ENCODE measurements around the gene CCDC106.

Gene CCDC106

DNA sequence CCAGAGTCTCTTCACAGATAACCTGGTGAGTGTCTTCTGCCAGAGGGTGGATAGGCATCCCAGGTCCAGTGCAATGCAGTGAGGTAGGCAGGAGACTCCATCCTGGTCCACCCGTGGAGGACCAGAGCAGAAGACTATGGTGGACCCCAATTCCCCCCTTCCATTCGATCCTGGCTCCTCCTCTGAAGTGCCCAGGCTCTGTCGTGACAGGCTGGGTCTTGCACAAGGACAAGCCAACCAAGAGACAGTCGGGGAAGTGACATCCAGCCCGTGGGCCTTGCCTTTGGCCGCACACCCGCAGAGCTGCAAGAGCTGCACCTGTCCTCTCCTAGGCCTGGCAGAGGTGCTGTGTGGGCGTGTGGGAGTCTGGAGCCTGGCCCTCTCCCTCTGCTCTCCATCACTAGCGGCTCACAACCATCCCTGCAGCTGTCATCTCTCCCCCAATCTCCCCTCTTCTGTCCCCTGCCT, 26.8 kb upstream of the CCDC106 start:
- H3K4me1 Mint-ChIP-seq, result peaks cover 47% of the 10 kb centered on the region
- H3K36me3 Mint-ChIP-seq (ENCODE audit: low read depth), result peaks cover 18% of the 10 kb centered on the region
- H3K4me3 Mint-ChIP-seq, result no peak overlapping the region
- H3K27me3 Mint-ChIP-seq, result no peaks in the 10 kb centered on the region
- ATAC-seq (no peak), DNase-seq (no peak)
- H3K27ac Mint-ChIP-seq, result peak overlapping the region; percentile 80
- no peaks in the 10 kb centered on the region for H3K9me3 Mint-ChIP-seq

DNA sequence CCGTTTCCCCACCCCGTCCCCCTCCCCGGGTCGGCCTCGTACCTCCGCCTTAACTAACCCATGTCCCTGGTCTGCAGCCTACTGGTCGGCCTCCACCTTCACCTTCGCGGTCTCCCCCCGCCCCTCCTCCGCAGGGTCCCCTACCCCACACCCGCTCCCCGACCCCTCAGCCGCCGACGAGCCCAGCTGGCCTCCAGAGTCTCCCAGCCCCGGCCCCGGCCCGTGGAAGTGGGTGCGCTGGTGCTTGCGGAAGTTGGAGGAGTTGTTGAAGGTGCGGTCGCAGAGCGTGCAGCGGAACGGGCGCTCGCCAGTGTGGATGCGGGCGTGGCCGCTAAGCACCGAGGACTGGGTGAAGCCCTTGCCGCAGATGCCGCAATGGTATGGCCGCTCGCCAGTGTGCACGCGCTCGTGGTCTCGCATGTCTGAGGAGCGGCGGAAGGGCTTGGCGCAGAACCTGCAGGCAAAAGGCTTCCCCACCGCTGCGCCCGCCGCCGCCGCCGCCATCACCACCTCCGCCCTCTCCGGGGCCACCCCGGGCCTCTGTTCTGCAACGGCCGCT, 26.3 kb upstream of the CCDC106 start:
- H3K4me3 Mint-ChIP-seq, result no peak overlapping the region
- peaks cover 1% of the 10 kb centered on the region for H3K27me3 Mint-ChIP-seq
- H3K27ac Mint-ChIP-seq, result no peak overlapping the region
- ATAC-seq, result no peak
- peaks cover 17% of the 10 kb centered on the region for H3K36me3 Mint-ChIP-seq (ENCODE audit: low read depth)
- H3K4me1 Mint-ChIP-seq, result peaks cover 53% of the 10 kb centered on the region
- no peaks in the 10 kb centered on the region for H3K9me3 Mint-ChIP-seq
- no peak for DNase-seq

DNA sequence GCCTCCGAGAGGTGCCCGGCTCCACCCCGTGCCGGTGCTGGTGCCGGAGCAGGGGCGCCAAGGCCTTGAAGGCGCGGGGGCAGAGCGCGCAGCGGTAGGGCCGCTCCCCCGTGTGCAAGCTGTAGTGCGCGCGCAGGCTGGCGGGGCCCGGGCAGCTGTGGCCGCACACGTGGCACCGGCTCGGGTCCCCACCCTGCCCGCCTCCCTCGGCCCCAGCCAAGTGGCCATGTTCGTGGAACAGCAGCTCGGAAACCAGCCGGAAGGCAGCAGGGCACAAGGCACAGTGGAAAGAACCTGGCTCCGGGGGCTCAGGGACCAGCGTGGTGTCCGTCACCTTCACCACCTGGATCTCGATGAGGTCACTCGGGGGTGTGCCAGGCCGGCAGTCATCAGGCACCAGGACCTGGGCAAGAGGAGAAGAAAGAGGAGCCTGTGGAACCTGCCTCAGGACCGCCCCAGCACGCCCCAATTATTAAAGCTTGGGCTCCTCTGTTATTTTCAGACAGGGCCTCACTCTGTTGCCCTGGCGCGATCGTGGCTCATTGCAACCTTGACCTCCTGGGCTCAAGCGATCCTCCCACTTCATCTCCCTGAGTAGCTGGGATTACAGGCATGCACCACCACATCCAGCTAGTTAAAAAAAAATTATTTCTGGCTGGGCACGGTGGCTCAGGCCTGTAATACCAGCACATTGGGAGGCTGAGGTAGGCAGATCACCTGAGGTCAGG, 25.6 kb upstream of the CCDC106 start:
- Mint-ChIP-seq H3K4me1 (peaks cover 59% of the 10 kb centered on the region), H3K27ac (no peak overlapping the region), H3K4me3 (no peak overlapping the region), H3K9me3 (no peaks in the 10 kb centered on the region), H3K27me3 (peaks cover 1% of the 10 kb centered on the region), H3K36me3 (ENCODE audit: low read depth) (peaks cover 13% of the 10 kb centered on the region)
- ATAC-seq, result no peak
- no peak for DNase-seq

DNA sequence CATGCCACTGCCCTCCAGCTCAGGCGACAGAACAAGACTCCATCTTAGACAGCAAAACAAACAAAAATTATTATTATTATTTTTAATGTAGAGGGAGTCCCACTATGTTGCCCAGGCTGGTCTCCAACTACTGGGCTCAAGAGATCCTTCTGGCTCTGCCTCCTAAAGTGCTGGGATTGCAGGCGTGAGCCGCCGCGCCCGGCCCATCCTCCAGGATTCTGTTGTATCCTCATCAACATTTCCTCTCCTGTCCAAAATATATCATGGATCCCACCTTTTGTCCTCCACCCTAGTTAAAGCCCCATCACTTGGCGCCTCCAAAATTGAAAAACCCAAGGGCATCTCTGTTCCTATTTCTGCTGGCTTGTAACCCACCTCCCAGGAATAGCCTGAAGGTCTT, 24.9 kb upstream of the CCDC106 start:
- Mint-ChIP-seq H3K36me3 (ENCODE audit: low read depth) (peaks cover 12% of the 10 kb centered on the region), H3K4me3 (no peak overlapping the region), H3K27ac (no peak overlapping the region), H3K4me1 (peaks cover 59% of the 10 kb centered on the region), H3K9me3 (no peaks in the 10 kb centered on the region), H3K27me3 (peaks cover 1% of the 10 kb centered on the region)
- no peak for ATAC-seq
- no peak for DNase-seq

DNA sequence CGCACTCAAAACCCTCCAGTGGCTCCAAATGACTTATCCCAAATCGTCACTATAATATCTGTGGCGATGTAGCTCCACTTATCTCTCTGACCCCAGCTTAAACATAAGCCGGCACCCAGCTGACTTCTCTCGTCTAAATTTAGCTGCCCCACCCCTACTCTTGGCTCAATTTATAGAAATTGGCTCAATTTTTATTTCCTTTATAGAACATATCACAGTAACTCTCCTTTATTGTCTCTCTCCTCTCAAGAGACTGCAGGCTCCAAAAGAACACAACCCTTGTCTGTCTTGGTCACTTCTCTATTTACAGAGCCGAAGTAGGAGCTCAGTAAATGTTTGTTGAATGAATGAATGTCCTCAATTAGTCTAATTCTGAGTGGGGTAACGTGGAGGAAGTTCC, 24.5 kb upstream of the CCDC106 start:
- H3K9me3 Mint-ChIP-seq, result no peaks in the 10 kb centered on the region
- peaks cover 58% of the 10 kb centered on the region for H3K4me1 Mint-ChIP-seq

DNA sequence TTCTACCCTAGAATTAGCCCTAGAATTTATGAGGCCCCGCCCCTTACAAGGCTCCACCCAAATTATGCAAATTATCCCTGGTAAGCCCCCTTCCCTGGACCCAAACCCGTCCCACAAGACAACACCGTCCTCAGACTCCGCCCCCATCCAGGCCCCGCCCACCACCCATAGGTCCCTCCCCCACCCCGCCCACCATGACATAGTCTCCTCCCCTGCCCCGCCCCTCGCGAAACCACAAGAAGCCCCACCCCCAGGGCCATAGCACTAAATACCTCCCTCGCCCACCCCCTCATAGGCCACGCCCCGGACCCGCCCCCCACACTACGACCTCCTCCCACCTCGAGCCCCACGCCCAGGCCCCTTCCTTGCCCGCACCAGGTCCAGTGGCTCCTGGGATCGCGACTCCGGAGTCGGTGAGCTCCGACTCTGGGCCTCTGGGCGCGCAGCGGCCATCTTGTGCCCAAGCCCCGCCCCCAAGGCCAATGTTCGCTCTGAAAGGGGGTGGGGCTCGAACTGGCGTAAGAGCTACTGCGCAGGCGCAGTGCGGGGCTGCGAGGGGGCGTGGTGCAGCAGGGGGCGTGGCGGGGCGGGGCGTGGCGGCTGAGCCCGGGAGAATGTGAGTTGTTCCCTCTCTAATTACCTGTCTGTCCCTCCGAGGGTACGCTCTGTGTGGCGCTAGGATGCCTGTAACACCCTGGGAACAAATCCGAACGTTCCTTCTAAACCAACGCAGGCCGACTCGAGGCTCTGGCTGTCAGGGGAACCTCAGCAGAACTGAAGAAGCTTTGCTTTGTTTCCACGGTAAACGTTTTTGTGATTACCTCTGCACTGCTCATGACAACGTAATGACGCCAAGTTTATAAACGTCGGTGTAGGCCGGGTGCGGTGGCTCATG, 23.7 kb upstream of the CCDC106 start, which contains the start of gene ZNF784:
TSS of gene ZNF784 (minus strand) at position 458 of the 895 bp plus-strand sequence. CDS start at position 453, 5 bp downstream.
- Mint-ChIP-seq H3K27ac (peak within 1 kb of the TSS; percentile 84), H3K9me3 (no peaks in the 10 kb centered on the region), H3K4me3 (peak within 1 kb of the TSS; percentile 81), H3K27me3 (peaks cover 1% of the 10 kb centered on the region), H3K4me1 (peaks cover 54% of the 10 kb centered on the region), H3K36me3 (ENCODE audit: low read depth) (peaks cover 10% of the 10 kb centered on the region)
- DNase-seq (peak; percentile 95), ATAC-seq (peak; percentile 51)

More for the DNA sequence above, 24.5 kb upstream of the CCDC106 start:
- DNase-seq (no peak), ATAC-seq (no peak)
- Mint-ChIP-seq H3K36me3 (ENCODE audit: low read depth) (peaks cover 12% of the 10 kb centered on the region), H3K27ac (no peak overlapping the region), H3K27me3 (peaks cover 1% of the 10 kb centered on the region), H3K4me3 (peak overlapping the region; percentile 81)

DNA sequence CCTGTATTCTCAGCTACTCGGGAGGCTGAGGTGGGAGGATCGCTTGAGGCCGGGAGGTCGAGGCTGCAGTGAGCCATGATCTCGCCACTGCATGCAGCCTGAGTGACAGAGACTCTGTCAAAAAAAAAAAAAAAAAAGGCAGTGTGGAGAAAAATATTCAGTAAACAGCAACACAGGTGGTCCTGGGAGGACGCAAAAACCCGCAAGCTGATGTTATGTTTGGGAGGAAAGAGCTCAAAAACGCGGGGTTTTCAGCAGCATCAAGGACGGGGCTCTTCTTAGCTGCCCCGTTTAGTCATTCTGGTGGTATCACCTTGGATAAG, 23.0 kb upstream of the CCDC106 start:
- ATAC-seq, result no peak
- DNase-seq, result no peak
- H3K27me3 Mint-ChIP-seq, result peaks cover 1% of the 10 kb centered on the region
- peak overlapping the region; percentile 81 for H3K4me3 Mint-ChIP-seq
- no peaks in the 10 kb centered on the region for H3K9me3 Mint-ChIP-seq
- H3K27ac Mint-ChIP-seq, result peak overlapping the region; percentile 50
- peaks cover 48% of the 10 kb centered on the region for H3K4me1 Mint-ChIP-seq
- peaks cover 5% of the 10 kb centered on the region for H3K36me3 Mint-ChIP-seq (ENCODE audit: low read depth)

DNA sequence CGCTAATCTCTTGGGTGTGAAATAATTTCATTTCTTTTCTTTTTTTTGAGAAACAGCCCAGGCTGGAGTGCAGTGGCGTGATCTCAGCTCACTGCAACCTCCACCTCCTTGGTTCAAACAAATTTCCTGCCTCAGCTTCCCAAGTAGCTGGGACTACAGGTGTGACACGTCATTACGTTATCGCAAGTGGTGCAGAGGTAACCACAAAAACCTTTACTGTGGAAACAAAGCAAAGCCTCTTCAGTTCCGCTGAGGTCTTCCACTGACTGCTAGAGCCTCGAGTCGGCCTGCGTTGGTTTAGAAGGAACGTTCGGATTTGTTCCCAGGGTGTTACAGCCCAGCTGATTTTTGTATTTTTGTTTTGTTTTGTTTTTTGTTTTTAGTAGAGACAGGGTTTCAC, 21.7 kb upstream of the CCDC106 start:
- peak overlapping the region; percentile 33 for H3K27ac Mint-ChIP-seq
- ATAC-seq (peak; percentile 70), DNase-seq (peak; percentile 34)
- H3K4me3 Mint-ChIP-seq, result peak overlapping the region; percentile 42
- H3K36me3 Mint-ChIP-seq (ENCODE audit: low read depth), result no peaks in the 10 kb centered on the region
- H3K9me3 Mint-ChIP-seq, result no peaks in the 10 kb centered on the region
- peaks cover 35% of the 10 kb centered on the region for H3K4me1 Mint-ChIP-seq
- peaks cover 1% of the 10 kb centered on the region for H3K27me3 Mint-ChIP-seq

DNA sequence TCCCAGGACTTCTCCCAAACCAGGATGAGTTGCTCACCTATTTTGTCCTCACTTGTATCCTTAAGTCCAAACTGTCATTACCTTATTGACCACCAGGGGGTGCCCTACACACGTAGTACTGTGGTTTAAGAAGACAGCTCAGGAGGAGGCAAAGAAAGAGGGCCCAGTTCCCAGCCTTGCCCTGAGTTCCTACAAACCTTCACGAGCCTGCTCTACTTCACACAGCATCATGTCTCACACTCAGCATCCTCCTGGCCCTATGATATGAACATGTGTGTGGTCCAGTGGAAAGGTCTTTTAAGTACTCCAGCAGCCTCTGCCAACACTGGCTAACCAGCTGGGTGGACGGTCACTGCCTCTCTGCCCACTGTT, 15.6 kb upstream of the CCDC106 start:
- ATAC-seq (peak; percentile 41), DNase-seq (peak; percentile 89)
- peak overlapping the region; percentile 16 for H3K4me3 Mint-ChIP-seq
- H3K27me3 Mint-ChIP-seq, result no peaks in the 10 kb centered on the region
- peak overlapping the region; percentile 44 for H3K27ac Mint-ChIP-seq
- peaks cover 12% of the 10 kb centered on the region for H3K36me3 Mint-ChIP-seq (ENCODE audit: low read depth)
- H3K4me1 Mint-ChIP-seq, result peaks cover 41% of the 10 kb centered on the region
- H3K9me3 Mint-ChIP-seq, result no peaks in the 10 kb centered on the region

DNA sequence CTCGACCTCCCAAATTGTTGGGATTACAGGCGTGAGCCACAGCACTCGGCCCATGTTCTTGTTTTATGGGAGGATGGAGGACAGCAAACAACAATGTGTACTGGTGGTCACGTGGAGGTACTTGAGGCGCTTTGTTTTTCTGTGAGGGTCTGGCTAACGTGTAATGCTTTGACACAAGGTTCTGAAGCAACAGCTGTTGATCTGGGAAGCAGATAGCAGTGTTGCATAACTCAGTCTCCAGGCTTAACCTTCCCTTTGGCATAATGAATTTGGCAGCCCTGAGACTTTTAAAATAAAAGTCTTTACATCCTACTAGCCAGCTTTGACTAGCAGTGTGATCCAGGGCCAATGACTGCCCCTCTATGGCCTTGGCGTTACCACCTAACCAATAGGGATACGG, 14.2 kb upstream of the CCDC106 start:
- peaks cover 52% of the 10 kb centered on the region for H3K4me1 Mint-ChIP-seq
- peaks cover 21% of the 10 kb centered on the region for H3K36me3 Mint-ChIP-seq (ENCODE audit: low read depth)
- peak overlapping the region; percentile 99 for H3K4me3 Mint-ChIP-seq
- peak overlapping the region; percentile 100 for H3K27ac Mint-ChIP-seq
- ATAC-seq, result no peak
- no peak for DNase-seq
- H3K27me3 Mint-ChIP-seq, result no peaks in the 10 kb centered on the region
- no peaks in the 10 kb centered on the region for H3K9me3 Mint-ChIP-seq

DNA sequence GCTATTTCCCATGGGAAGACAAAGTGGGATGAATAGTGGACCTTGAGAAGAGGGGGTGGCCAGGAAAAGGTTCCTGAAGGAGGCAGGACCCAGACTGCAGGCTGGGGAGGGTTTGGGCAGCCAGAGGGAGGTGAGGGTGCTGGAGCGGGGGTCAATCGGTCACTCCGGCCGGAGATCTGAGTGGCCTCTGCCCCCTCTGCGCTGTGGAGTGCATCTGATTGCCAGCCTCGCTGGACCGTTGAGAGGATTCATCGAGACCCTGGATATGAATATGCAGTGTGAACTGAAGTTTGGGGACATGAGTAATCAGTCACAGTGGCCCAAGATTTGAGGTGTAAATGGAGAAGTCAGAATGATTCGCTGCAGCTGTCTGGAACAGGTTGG, 12.7 kb upstream of the CCDC106 start:
- Mint-ChIP-seq H3K4me1 (peaks cover 67% of the 10 kb centered on the region), H3K27ac (peak overlapping the region; percentile 100), H3K36me3 (ENCODE audit: low read depth) (peaks cover 32% of the 10 kb centered on the region), H3K4me3 (peak overlapping the region; percentile 99), H3K27me3 (no peaks in the 10 kb centered on the region), H3K9me3 (no peaks in the 10 kb centered on the region)
- ATAC-seq, result peak; percentile 1
- no peak for DNase-seq

DNA sequence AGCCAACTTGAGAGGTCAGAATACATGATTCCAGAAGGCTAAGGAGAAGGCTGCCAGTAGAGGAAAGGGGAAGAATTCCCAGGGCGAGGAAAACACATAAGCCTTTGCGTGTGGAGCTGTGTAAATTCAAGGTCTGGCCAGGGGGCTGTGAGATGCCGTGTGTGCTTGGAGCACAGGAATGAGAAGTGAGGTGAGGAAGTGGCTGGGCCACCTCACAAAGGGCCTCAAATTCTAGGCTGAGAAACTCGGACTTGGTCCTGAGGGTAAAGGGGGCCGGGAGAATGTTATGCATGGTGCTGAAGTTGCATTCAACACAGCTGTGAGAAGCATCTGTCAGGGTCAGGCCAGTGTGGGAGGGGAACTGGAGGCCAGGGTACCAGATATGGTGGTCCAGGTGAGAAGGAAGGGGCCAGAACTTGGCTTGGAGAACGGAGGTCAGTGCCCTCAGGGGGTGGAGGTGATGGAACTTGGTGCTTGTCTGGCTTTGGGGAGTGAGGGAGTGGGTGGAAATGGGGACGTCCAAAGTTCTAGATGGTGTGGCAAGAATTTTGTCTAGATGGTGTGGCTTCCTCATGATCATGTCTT, 12.1 kb upstream of the CCDC106 start:
- Mint-ChIP-seq H3K27ac (peak overlapping the region; percentile 100), H3K27me3 (no peaks in the 10 kb centered on the region), H3K36me3 (ENCODE audit: low read depth) (peaks cover 35% of the 10 kb centered on the region), H3K4me3 (peak overlapping the region; percentile 99), H3K9me3 (no peaks in the 10 kb centered on the region), H3K4me1 (peaks cover 70% of the 10 kb centered on the region)
- DNase-seq (no peak), ATAC-seq (no peak)

DNA sequence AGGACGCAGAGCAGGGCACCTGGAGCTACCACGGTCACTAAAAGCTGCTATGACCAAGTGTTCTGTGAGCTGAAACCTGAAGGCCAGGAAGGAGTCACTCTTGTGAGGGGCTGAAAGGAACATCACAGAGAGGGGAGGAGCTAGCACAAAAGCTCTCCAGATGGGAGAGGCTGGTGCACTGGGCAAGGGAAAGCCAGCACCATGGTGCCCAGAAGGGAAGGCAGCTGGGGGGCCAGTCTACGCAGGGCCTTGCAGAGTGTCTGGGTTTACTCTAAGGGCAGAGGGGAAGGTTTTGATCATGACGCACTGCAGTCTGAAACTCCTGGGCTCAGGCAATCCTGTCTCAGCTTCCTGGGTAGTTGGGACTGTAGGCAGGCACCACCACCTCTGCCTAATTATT, 11.3 kb upstream of the CCDC106 start:
- H3K27me3 Mint-ChIP-seq, result no peaks in the 10 kb centered on the region
- H3K36me3 Mint-ChIP-seq (ENCODE audit: low read depth), result peaks cover 37% of the 10 kb centered on the region
- peak overlapping the region; percentile 100 for H3K27ac Mint-ChIP-seq
- peaks cover 71% of the 10 kb centered on the region for H3K4me1 Mint-ChIP-seq
- no peak for DNase-seq
- no peak for ATAC-seq
- no peaks in the 10 kb centered on the region for H3K9me3 Mint-ChIP-seq
- H3K4me3 Mint-ChIP-seq, result peak overlapping the region; percentile 99

DNA sequence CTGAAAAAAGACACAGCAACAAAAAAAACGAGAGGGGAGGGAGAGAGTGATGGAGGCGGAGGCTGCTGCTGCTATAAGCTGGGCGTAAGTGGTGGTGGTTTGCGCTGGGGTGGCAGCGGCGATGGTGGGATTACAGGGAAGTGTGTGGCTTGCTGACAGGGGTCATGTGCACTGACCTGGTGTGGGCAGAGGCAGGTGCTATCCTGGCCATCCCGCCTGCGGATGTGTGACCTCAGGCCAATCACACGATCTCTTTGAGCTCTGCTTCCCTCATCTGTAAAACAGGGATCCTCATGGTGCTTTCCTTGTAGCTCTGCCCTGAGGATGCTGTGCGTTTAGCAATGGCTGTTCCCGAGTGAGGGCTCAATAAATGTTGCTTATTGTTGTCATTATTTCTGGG, 10.5 kb upstream of the CCDC106 start:
- ATAC-seq, result no peak
- peak overlapping the region; percentile 100 for H3K27ac Mint-ChIP-seq
- H3K4me3 Mint-ChIP-seq, result peak overlapping the region; percentile 37

More for the DNA sequence above, 10.5 kb upstream of the CCDC106 start:
- Mint-ChIP-seq H3K36me3 (ENCODE audit: low read depth) (peaks cover 40% of the 10 kb centered on the region), H3K9me3 (no peaks in the 10 kb centered on the region), H3K27me3 (no peaks in the 10 kb centered on the region), H3K4me1 (peaks cover 67% of the 10 kb centered on the region)
- DNase-seq, result no peak

Data from activated naive CD8-positive, alpha-beta T cell treated with anti-CD3 and anti-CD28 coated beads, Interleukin-2, amount 50 U/mL, for 24 hours (primary cell).